ENCODE data around the gene ACADSB.

Gene ACADSB

GRCh38 chr10:123019941-123020703 is 11.3 kb downstream of the ACADSB start:
- no peak for DNase-seq (ENCODE audit: low read depth)
- H3K4me3 ChIP-seq (ENCODE audit: low read depth, low read length) = no peak overlapping the region

GRCh38 chr10:123021517-123021916 is 12.7 kb downstream of the ACADSB start:
- no peak overlapping the region for H3K4me3 ChIP-seq (ENCODE audit: low read depth, low read length)
- peak; percentile 45 for TF ChIP-seq CTCF (IDR thresholded peaks at IDR 0.05; ENCODE audit: low read depth, low read length, missing control alignments)
- no peak for DNase-seq (ENCODE audit: low read depth)

More at GRCh38 chr10:123019941-123020703, 11.3 kb downstream of the ACADSB start:
- no peak for TF ChIP-seq CTCF (IDR thresholded peaks at IDR 0.05; ENCODE audit: low read depth, low read length, missing control alignments)

GRCh38 chr10:123024540-123024939 is 15.7 kb downstream of the ACADSB start:
- no peak for DNase-seq (ENCODE audit: low read depth)
- H3K4me3 ChIP-seq (ENCODE audit: low read depth, low read length) = no peak overlapping the region
- no peak for TF ChIP-seq CTCF (IDR thresholded peaks at IDR 0.05; ENCODE audit: low read depth, low read length, missing control alignments)

GRCh38 chr10:123026302-123026701 is 17.5 kb downstream of the ACADSB start:
- TF ChIP-seq CTCF (IDR thresholded peaks at IDR 0.05; ENCODE audit: low read depth, low read length, missing control alignments) = no peak
- DNase-seq (ENCODE audit: low read depth) = no peak
- H3K4me3 ChIP-seq (ENCODE audit: low read depth, low read length) = no peak overlapping the region

GRCh38 chr10:123027861-123028260 is 19.1 kb downstream of the ACADSB start:
- DNase-seq (ENCODE audit: low read depth) = no peak
- no peak overlapping the region for H3K4me3 ChIP-seq (ENCODE audit: low read depth, low read length)
- no peak for TF ChIP-seq CTCF (IDR thresholded peaks at IDR 0.05; ENCODE audit: low read depth, low read length, missing control alignments)

GRCh38 chr10:123031124-123031523 is 22.3 kb downstream of the ACADSB start:
- DNase-seq (ENCODE audit: low read depth) = no peak
- no peak overlapping the region for H3K4me3 ChIP-seq (ENCODE audit: low read depth, low read length)
- no peak for TF ChIP-seq CTCF (IDR thresholded peaks at IDR 0.05; ENCODE audit: low read depth, low read length, missing control alignments)

GRCh38 chr10:123034332-123034731 is 25.5 kb downstream of the ACADSB start:
- DNase-seq (ENCODE audit: low read depth) = no peak
- no peak overlapping the region for H3K4me3 ChIP-seq (ENCODE audit: low read depth, low read length)
- no peak for TF ChIP-seq CTCF (IDR thresholded peaks at IDR 0.05; ENCODE audit: low read depth, low read length, missing control alignments)

Data from GM12864 (cell line).